GM18505 (cell line): ENCODE results near the gene DTD2.

Experiments used
- ATAC-seq: cut with Tn5 transposase; IDR thresholded peaks from one replicate; pipeline ENCODE4 v1.9.1; 2021; ENCODE audit not compliant: unreplicated experiment
- POLR2A ChIP-seq: IDR thresholded peaks from 4 replicates; pipeline ENCODE4 v1.6.1; 2011; ENCODE audit warnings: borderline replicate concordance; ENCODE audit not compliant: insufficient read depth, insufficient read length; ENCODE audit errors: extremely low read depth

The DTD2 gene

GRCh38 chr14:31430634-31431264, 26.6 kb downstream of the DTD2 start:
- TF ChIP-seq POLR2A = no peak
- ATAC-seq = no peak

GRCh38 chr14:31429791-31430190, 27.5 kb downstream of the DTD2 start:
- no peak for ATAC-seq
- no peak for TF ChIP-seq POLR2A

- no peak for TF ChIP-seq POLR2A
- ATAC-seq = no peak
These were observed 29.3 kb downstream of the DTD2 start for GRCh38 chr14:31428011-31428410.

GRCh38 chr14:31426663-31427062, 30.6 kb downstream of the DTD2 start:
- no peak for ATAC-seq
- TF ChIP-seq POLR2A = no peak

GRCh38 chr14:31425905-31426304, 31.4 kb downstream of the DTD2 start:
- no peak for TF ChIP-seq POLR2A
- ATAC-seq = no peak

GRCh38 chr14:31421200-31421599, 36.1 kb downstream of the DTD2 start:
- no peak for ATAC-seq
- TF ChIP-seq POLR2A = no peak

- peak; percentile 96 for ATAC-seq
These were observed 36.8 kb downstream of the DTD2 start, which contains the start of gene HEATR5A for GRCh38 chr14:31420319-31421111. HEATR5A (minus strand) TSS chr14:31420550; CDS start chr14:31402975, 17,575 bp downstream.

GRCh38 chr14:31419967-31420318, 37.4 kb downstream of the DTD2 start:
- TF ChIP-seq POLR2A = no peak
- peak; percentile 15 for ATAC-seq

More at GRCh38 chr14:31420319-31421111, 36.8 kb downstream of the DTD2 start, which contains the start of gene HEATR5A:
- peak; percentile 98 for TF ChIP-seq POLR2A

GRCh38 chr14:31419179-31419966, 37.9 kb downstream of the DTD2 start:
- TF ChIP-seq POLR2A = no peak

GRCh38 chr14:31418440-31418839, 38.9 kb downstream of the DTD2 start:
- TF ChIP-seq POLR2A = no peak
- ATAC-seq = no peak

More at GRCh38 chr14:31419179-31419966, 37.9 kb downstream of the DTD2 start:
- no peak for ATAC-seq

GRCh38 chr14:31414190-31414833, 43.0 kb downstream of the DTD2 start:
- no peak for TF ChIP-seq POLR2A
- no peak for ATAC-seq

GRCh38 chr14:31411218-31411727, 46.0 kb downstream of the DTD2 start:
- no peak for TF ChIP-seq POLR2A
- no peak for ATAC-seq
